ENCODE measurements around the gene MARS1.

Gene MARS1

GRCh38 chr12:57476993-57477709 is 10.7 kb upstream of the MARS1 start:
- Histone ChIP-seq H3K36me3 (peaks cover 17 to 39% (median 34%) of the 10 kb centered on the region in 11 experiments; a peak in 19 of 22 replicates), H4K20me1 (peaks cover 0 to 39% (median 14%) of the 10 kb centered on the region in 11 experiments; a peak in 10 of 22 replicates), H3K9ac (peak overlapping the region; percentile 80 to 91 (median 83)), H3K27me3 (no peaks in the 10 kb centered on the region; a peak in 3 of 22 replicates), H3K27ac (peak overlapping the region; percentile 76 to 92 (median 84)), H3K9me3 (replicated peaks in 1 of 11) (no peaks in the 10 kb centered on the region), H3K4me1 (peaks cover 58 to 84% (median 68%) of the 10 kb centered on the region in 10 experiments), H3K4me2 (peak overlapping the region; percentile 97 to 100 (median 99)), H3K4me3 (peak overlapping the region; percentile 56 to 88 (median 74))
- no peak for TF ChIP-seq Cebpa-rat (IDR thresholded peaks at IDR 0.05)

- no peak for TF ChIP-seq Cebpa-rat (IDR thresholded peaks at IDR 0.05)
- Histone ChIP-seq H3K27me3 (no peaks in the 10 kb centered on the region; a peak in 3 of 22 replicates), H3K4me1 (peaks cover 58 to 76% (median 66%) of the 10 kb centered on the region in 10 experiments), H3K4me3 (peak overlapping the region; percentile 56 to 88 (median 74)), H3K36me3 (peaks cover 13 to 30% (median 25%) of the 10 kb centered on the region in 11 experiments; a peak in 19 of 22 replicates), H4K20me1 (peaks cover 0 to 30% (median 10%) of the 10 kb centered on the region in 11 experiments; a peak in 10 of 22 replicates), H3K4me2 (peak overlapping the region; percentile 97 to 100 (median 99)), H3K9ac (peak overlapping the region; percentile 80 to 91 (median 83)), H3K9me3 (replicated peaks in 1 of 11) (no peaks in the 10 kb centered on the region), H3K27ac (peak overlapping the region; percentile 76 to 92 (median 84))
Measured at GRCh38 chr12:57477710-57478681, 9.9 kb upstream of the MARS1 start.

- Histone ChIP-seq H3K4me2 (peak overlapping the region; percentile 97 to 100 (median 99)), H3K4me3 (peak overlapping the region in 8 of 10 experiments; percentile 6 to 88 (median 58); a peak in 10 of 20 replicates), H3K36me3 (peaks cover 9 to 20% (median 15%) of the 10 kb centered on the region in 11 experiments; a peak in 19 of 22 replicates), H4K20me1 (peaks cover 0 to 20% (median 7%) of the 10 kb centered on the region in 11 experiments; a peak in 9 of 22 replicates), H3K4me1 (peaks cover 55 to 70% (median 60%) of the 10 kb centered on the region in 10 experiments), H3K9ac (peak overlapping the region in 10 of 11 experiments; percentile 43 to 91 (median 73); a peak in 13 of 22 replicates), H3K27me3 (no peaks in the 10 kb centered on the region; a peak in 3 of 22 replicates), H3K27ac (peak overlapping the region; percentile 76 to 92 (median 84)), H3K9me3 (replicated peaks in 1 of 11) (no peaks in the 10 kb centered on the region)
- TF ChIP-seq Cebpa-rat (IDR thresholded peaks at IDR 0.05) = no peak
Measured at GRCh38 chr12:57479043-57479375, 8.9 kb upstream of the MARS1 start.

GRCh38 chr12:57479376-57480115 is 8.3 kb upstream of the MARS1 start, which contains the start of gene ARHGAP9:
Gene ARHGAP9, minus strand, starts transcription at chr12:57479866. Its CDS starts 460 bp downstream, at chr12:57479406.
- Histone ChIP-seq H3K36me3 (peaks cover 4 to 15% (median 10%) of the 10 kb centered on the region in 11 experiments; a peak in 19 of 22 replicates), H3K27me3 (no peaks in the 10 kb centered on the region; a peak in 3 of 22 replicates), H4K20me1 (peaks cover 0 to 15% (median 3%) of the 10 kb centered on the region in 11 experiments; a peak in 9 of 22 replicates), H3K4me2 (peak within 1 kb of the TSS; percentile 97 to 100 (median 99)), H3K9ac (peak within 1 kb of the TSS; percentile 50 to 91 (median 82); a peak in 21 of 22 replicates), H3K4me1 (peaks cover 50 to 65% (median 58%) of the 10 kb centered on the region in 10 experiments), H3K9me3 (replicated peaks in 1 of 11) (no peaks in the 10 kb centered on the region), H3K4me3 (peak within 1 kb of the TSS in 9 of 10 experiments; percentile 6 to 88 (median 40); a peak in 12 of 20 replicates), H3K27ac (peak within 1 kb of the TSS; percentile 76 to 92 (median 84))
- no peak for TF ChIP-seq Cebpa-rat (IDR thresholded peaks at IDR 0.05)

DNA sequence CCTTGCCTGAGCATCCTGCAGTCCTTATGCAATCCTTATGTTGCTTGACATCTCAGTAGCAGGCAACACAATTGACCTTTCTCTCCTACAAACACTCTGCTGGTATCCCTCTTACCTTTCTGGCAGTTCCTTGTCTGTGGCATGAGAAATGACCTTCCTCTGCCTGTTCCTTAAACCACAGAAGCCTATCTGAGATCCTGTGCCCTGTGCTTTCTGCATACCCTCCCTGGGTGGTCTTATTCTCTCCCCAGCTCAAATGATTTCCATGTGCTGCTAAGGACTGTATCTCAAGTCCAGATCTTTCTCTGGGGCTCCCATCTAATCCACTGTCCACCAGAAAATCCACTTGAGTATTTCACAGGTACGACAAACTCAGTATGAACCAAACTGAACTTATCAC is 6.2 kb upstream of the MARS1 start:
- no peak overlapping the region for H3K27ac ChIP-seq
- H3K36me3 ChIP-seq = no peaks in the 10 kb centered on the region
- H3K9me3 ChIP-seq (replicated peaks in 1 of 11) = no peaks in the 10 kb centered on the region
- TF ChIP-seq Cebpa-rat (IDR thresholded peaks at IDR 0.05) = no peak
- no peak overlapping the region for H3K4me3 ChIP-seq
- H3K4me2 ChIP-seq = 0 out of 22 replicates have a peak overlapping the region, but pooled peaks of 1 of the 11 experiments have one; percentile 100
- H3K9ac ChIP-seq = no peak overlapping the region
- peaks cover 34 to 44% (median 40%) of the 10 kb centered on the region in 10 experiments for H3K4me1 ChIP-seq
- no peaks in the 10 kb centered on the region for H3K27me3 ChIP-seq
- H4K20me1 ChIP-seq = no peaks in the 10 kb centered on the region

DNA sequence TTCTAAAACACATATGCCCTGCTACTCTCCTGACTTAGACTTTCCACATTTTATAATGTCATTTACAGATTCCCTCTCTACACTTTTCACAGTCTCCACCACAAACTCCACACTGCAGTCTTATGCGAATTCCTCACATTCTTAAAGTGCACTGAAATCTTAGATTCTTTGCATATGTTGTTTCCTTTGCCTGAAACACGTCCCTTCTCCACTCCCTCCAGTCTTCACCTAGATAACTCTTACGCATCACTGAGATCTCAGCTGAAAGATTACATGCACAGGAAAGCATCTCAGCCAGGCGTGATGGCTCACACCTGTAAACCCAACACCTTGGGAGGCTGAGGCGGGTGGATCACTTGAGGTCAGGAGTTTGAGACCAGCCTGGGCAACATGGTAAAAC is 4.4 kb upstream of the MARS1 start:
- no peaks in the 10 kb centered on the region for H3K36me3 ChIP-seq
- H3K4me2 ChIP-seq = no peak overlapping the region
- TF ChIP-seq Cebpa-rat (IDR thresholded peaks at IDR 0.05) = no peak
- H3K9ac ChIP-seq = no peak overlapping the region
- no peak overlapping the region for H3K4me3 ChIP-seq
- H3K4me1 ChIP-seq = peaks cover 28 to 42% (median 33%) of the 10 kb centered on the region in 10 experiments
- H3K27ac ChIP-seq = no peak overlapping the region
- H3K27me3 ChIP-seq = no peaks in the 10 kb centered on the region
- H3K9me3 ChIP-seq (replicated peaks in 1 of 11) = no peaks in the 10 kb centered on the region
- H4K20me1 ChIP-seq = peaks cover 0 to 2% (median 0%) of the 10 kb centered on the region in 11 experiments; a peak in 4 of 22 replicates

DNA sequence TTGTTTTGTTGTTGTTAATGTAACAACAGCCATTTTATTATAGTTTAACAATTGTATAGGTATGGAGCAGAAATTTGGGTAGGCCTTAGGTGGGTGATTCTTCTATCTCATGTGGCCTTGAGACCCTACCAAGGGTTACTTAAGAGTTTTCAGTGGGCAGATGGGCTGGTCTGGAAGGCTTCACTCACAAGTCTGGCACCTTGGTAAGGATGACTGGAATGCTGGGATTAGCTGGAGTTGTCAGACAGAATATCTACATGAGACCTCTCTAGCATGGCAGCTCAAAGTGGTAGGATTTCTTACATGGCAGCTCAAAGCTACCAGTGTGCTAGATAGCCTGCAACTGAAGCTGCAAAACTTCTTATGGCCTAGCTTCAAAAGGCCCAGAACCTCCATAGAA is 2.2 kb upstream of the MARS1 start:
- H4K20me1 ChIP-seq = peaks cover 0 to 24% (median 18%) of the 10 kb centered on the region in 11 experiments; a peak in 16 of 22 replicates
- no peaks in the 10 kb centered on the region for H3K9me3 ChIP-seq (replicated peaks in 1 of 11)
- no peak overlapping the region for H3K27ac ChIP-seq
- no peaks in the 10 kb centered on the region for H3K27me3 ChIP-seq
- TF ChIP-seq Cebpa-rat (IDR thresholded peaks at IDR 0.05) = no peak
- H3K4me3 ChIP-seq = no peak overlapping the region
- peaks cover 18 to 40% (median 26%) of the 10 kb centered on the region in 10 experiments for H3K4me1 ChIP-seq
- H3K36me3 ChIP-seq = peaks cover 18 to 21% (median 19%) of the 10 kb centered on the region in 11 experiments
- no peak overlapping the region for H3K4me2 ChIP-seq
- no peak overlapping the region for H3K9ac ChIP-seq
